GM12801 (cell line): Measurements from ENCODE around the gene PTBP3.

Source experiments
- TF ChIP-seq, protein P1 (sequence below): IDR thresholded peaks from one replicate; pipeline ENCODE4 v1.5.1; 2011; ENCODE audit warnings: control low read depth; ENCODE audit not compliant: insufficient read length; ENCODE audit errors: extremely low read depth

PTBP3 gene

DNA sequence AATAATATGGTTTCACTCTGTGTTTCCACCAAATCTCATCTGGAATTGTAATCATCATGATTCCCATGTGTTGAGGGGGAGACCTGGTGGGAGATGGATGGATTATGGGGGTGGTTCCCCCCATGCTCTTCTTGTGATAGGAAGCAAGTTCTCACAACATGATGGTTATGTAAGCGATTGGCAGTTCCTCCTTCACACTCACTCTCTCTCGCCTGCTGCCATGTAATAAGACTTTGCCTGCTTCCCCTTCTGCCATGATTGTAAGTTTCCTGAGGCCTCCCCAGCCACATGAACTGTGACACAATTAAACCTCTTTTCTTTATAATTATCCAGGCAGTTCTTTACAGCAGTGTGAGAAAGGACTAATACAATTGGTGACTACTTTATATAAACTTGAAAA, 48.4 kb downstream of the PTBP3 start:
- TF ChIP-seq, protein P1, sequence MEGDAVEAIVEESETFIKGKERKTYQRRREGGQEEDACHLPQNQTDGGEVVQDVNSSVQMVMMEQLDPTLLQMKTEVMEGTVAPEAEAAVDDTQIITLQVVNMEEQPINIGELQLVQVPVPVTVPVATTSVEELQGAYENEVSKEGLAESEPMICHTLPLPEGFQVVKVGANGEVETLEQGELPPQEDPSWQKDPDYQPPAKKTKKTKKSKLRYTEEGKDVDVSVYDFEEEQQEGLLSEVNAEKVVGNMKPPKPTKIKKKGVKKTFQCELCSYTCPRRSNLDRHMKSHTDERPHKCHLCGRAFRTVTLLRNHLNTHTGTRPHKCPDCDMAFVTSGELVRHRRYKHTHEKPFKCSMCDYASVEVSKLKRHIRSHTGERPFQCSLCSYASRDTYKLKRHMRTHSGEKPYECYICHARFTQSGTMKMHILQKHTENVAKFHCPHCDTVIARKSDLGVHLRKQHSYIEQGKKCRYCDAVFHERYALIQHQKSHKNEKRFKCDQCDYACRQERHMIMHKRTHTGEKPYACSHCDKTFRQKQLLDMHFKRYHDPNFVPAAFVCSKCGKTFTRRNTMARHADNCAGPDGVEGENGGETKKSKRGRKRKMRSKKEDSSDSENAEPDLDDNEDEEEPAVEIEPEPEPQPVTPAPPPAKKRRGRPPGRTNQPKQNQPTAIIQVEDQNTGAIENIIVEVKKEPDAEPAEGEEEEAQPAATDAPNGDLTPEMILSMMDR: no peak

DNA sequence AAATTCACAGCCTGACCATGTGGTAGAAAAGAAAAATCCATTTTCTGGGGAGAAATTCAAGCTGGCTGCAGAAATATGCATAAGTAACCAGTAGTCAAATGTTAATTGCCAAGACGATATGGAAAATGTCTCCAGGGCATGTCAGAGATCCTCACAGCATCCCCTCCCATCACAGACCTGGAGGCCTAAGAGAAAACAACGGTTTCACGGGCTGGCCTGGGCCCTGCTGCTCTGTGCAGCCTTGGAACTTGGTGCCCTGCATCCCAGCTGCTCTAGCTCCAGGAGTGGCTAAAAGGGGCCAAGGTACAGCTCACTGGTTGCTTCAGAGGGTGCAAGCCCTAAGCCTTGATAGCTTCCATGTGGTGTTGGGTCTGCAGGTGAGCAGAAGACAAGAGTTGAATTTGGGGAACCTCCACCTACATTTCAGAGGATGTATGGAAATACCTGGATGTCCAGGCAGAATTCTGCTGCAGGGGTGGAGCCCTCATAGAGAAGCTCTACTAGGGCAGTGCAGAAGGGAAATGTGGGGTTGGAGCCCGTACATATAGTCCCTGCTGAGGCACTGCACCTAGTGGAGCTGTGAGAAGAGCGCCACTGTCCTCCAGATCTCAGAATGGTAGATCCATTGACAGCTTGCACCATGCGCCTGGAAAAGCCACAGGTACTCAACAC, 49.7 kb downstream of the PTBP3 start:
- TF ChIP-seq, protein P1: no peak

DNA sequence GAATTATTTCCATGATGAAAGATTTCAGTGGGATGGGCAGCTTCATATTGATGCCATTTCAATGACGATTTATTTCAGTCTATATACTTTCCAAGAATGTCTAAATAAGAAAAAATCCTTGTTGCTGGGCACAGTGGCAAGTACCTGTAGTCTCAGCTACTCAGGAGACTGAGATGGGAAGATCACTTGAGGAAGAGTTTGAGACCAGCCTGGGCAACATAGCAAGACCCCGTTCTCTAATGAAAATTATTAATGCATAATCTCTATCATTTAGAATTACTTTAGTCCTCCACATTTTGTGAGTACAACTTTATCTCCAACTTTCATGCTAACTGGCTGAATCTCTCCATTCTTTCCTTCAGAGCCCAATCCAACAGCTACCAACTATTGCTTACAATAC, 52.5 kb downstream of the PTBP3 start:
- TF ChIP-seq, protein P1: no peak

DNA sequence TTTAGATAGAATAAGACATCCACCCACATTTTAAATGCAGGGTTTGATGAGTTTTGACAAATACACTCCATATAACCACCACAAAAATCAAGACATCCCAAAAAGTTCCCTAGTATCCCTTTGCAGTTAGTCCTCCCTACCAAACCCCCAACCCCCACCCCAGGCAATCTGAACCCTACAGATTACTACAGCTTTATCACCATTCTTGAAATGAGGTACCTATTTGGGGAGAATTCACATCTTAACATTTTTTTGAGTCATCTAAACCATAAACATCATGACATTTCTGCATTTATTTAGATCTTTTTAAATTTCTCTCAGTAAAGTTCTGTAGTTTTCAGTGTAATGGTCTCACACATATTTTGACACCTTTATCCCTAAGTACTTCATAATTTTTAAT, 53.9 kb downstream of the PTBP3 start:
- TF ChIP-seq, protein P1: no peak

DNA sequence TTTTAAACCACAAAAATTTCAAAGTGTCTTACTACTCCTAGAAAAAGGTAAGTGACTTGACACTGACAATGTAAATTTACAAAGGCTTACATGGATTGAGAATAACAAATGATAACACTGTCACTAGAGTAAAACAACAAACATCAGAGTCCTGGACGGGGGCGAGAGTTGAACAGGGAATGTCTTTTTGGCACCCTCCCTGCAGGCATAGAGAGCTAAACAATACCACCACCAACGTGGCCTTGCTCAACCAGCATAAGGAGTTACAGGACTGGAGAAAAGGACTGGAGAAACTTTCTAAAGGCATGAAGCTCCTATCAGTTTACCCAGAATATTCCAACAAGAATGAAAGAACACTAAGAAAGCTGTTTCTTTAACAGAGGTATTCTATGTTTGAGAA, 55.3 kb downstream of the PTBP3 start:
- TF ChIP-seq, protein P1: no peak

DNA sequence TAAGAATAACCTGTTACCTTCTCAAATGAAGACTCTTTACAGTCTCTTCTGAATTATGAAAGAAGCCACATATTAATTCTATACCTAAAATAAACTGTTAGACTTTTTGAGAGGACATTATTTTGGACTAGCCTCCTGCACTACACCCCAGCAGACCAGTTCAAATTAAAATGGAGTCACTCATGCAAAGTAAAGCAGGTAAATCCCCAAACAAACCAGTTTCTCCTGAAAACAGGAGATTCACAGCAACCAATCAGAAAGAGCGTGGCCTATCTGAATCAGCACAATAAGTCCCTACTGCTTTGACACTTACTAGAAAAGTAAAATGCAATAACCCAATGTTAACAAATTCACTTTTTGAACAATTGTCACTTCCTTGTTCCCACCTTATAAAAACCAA, 58.8 kb downstream of the PTBP3 start:
- TF ChIP-seq, protein P1: no peak

DNA sequence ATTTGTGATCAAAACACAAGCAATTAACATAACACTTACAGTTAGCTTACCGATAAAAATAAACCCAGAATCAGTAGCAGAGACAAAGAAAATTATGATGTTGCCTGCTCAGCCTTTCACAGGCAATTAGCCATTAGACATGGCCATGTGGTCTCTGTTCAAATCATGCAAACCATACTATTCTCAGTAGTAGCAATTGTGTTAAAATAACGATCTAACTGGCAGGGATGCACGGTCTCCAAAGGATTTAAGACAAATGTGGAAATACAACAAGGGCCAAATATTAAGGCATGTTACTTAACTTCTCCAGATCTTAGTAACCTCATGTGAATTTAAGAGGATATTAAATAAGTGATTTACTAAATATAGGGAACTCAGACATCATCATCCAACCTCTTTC, 59.5 kb downstream of the PTBP3 start:
- TF ChIP-seq, protein P1: no peak
